Testis (tissue), 3 donors: Measurements from ENCODE around the gene TAF1B. TPM values are rescaled to one million over a fixed set of nuclear protein-coding genes. Genes with fewer than 3 reads are reported as not detected.
"Not testable (repeated sequence)": the region's sequence is repeated elsewhere in the genome, so short reads cannot be mapped to it uniquely, and the experiment has no call there.

Experiments used
- DNase-seq: peaks from one replicate; pipeline ENCODE4 v3.0.0-alpha.2; 2019
- H3K27ac ChIP-seq, 2 donors: fragments of 200-600 bp; sonication (generic); one replicate each; pipeline ENCODE4 v1.5.1; 2019
- H3K27me3 ChIP-seq: fragments of 200-600 bp; sonication (generic); one replicate; pipeline ENCODE4 v1.5.1; 2019
- H3K36me3 ChIP-seq: fragments of 200-600 bp; sonication (generic); one replicate; pipeline ENCODE4 v1.5.1; 2017; ENCODE audit warnings: low read depth; ENCODE audit errors: missing control alignments
- H3K4me1 ChIP-seq: fragments of 200-600 bp; sonication (generic); one replicate; pipeline ENCODE4 v1.5.1; 2019
- H3K4me3 ChIP-seq, 2 donors: fragments of 200-600 bp; sonication (generic); one replicate each; pipeline ENCODE4 v1.5.1; 2017 to 2019
- H3K9me3 ChIP-seq: fragments of 200-600 bp; sonication (generic); one replicate; pipeline ENCODE4 v1.5.1; 2017
- POLR2A ChIP-seq: fragments of 450-650 bp; IDR thresholded peaks from one replicate; pipeline ENCODE4 v1.6.1; 2017; ENCODE audit warnings: antibody characterized with exemption, mild to moderate bottlenecking, moderate library complexity
- WGBS, 2 donors: methylation state at CpG; one replicate each; pipeline ENCODE4 v1.1.5; 2018; 5-methylcytosine and 5-hydroxymethylcytosine counted together
- intact Hi-C: fragments of 100-400 bp; cut with DNase I; formaldehyde crosslinking; loops from one replicate; pipeline ENCODE4 v1.15.1; 2023; ENCODE audit warnings: low total_unique reads
- polyA plus RNA-seq: library from polyadenylated mRNA; stranded (reverse); fragments of 350-450 nt; fragmentation: Illumina TruSeq; extraction: RNeasy Lipid Tissue Mini Kit (QIAGEN cat#74804); gene quantifications from one replicate; pipeline ENCODE4 v1.2.3, GENCODE V29; 2014; ENCODE audit warnings: low read depth, low replicate concordance; ENCODE audit not compliant: insufficient read depth
- total RNA-seq, 2 donors: library from RNA; depleted of rRNA; stranded (reverse); fragments of >200 nt; gene quantifications; one replicate each; pipeline ENCODE4 v1.2.3, GENCODE V29; 2016
- TF ChIP-seq, protein P1 (sequence below), 3 experiments: fragments of 450-650 bp in 2 of 3; fragments of 200-600 bp in 1 of 3; sonication (generic) in 1 of 3; IDR thresholded peaks; one replicate each; pipeline ENCODE4 v1.5.1; 2016 to 2019; ENCODE audit warnings: antibody characterized with exemption in 3 of 3, mild to moderate bottlenecking in 2 of 3, moderate library complexity in 1 of 3

TAF1B gene
- total and polyA plus RNA-seq, 3 donors from 2014 or later: 13.3 to 22.0 (median 22.0) TPM

DNA sequence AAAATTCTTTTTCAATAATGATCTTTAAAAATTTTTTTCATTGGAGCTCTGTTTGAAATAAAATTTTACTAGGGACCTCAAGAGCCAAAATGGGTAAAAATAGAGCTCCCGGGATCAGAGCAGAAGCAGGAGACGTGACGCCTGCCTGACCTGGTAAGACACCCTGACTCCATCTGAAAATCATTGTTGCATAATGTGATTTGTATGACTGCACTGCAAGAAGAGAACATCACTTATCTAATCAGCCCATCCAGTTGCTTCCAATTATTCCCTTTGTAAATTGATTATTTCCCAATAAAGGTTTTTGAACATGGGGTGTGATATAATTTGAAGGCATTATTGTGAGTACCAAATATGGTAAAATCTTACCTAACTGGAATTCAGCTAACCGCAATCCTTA lies 17.1 kb upstream of the TAF1B start:
- WGBS, 2 donors: 77 to 92% methylated on average over 4 of the region's 4 CpGs
- Histone ChIP-seq H3K27me3 (no peaks in the 10 kb centered on the region), H3K4me3 (no peak overlapping the region), H3K27ac (no peak overlapping the region), H3K4me1 (no peaks in the 10 kb centered on the region), H3K36me3 (no peaks in the 10 kb centered on the region), H3K9me3 (no peaks in the 10 kb centered on the region)
- no peak for TF ChIP-seq POLR2A
- TF ChIP-seq, protein P1, sequence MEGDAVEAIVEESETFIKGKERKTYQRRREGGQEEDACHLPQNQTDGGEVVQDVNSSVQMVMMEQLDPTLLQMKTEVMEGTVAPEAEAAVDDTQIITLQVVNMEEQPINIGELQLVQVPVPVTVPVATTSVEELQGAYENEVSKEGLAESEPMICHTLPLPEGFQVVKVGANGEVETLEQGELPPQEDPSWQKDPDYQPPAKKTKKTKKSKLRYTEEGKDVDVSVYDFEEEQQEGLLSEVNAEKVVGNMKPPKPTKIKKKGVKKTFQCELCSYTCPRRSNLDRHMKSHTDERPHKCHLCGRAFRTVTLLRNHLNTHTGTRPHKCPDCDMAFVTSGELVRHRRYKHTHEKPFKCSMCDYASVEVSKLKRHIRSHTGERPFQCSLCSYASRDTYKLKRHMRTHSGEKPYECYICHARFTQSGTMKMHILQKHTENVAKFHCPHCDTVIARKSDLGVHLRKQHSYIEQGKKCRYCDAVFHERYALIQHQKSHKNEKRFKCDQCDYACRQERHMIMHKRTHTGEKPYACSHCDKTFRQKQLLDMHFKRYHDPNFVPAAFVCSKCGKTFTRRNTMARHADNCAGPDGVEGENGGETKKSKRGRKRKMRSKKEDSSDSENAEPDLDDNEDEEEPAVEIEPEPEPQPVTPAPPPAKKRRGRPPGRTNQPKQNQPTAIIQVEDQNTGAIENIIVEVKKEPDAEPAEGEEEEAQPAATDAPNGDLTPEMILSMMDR (IDR thresholded peaks at IDR 0.05): no peak
- intact Hi-C loops: no loop called here
- no peak for DNase-seq

DNA sequence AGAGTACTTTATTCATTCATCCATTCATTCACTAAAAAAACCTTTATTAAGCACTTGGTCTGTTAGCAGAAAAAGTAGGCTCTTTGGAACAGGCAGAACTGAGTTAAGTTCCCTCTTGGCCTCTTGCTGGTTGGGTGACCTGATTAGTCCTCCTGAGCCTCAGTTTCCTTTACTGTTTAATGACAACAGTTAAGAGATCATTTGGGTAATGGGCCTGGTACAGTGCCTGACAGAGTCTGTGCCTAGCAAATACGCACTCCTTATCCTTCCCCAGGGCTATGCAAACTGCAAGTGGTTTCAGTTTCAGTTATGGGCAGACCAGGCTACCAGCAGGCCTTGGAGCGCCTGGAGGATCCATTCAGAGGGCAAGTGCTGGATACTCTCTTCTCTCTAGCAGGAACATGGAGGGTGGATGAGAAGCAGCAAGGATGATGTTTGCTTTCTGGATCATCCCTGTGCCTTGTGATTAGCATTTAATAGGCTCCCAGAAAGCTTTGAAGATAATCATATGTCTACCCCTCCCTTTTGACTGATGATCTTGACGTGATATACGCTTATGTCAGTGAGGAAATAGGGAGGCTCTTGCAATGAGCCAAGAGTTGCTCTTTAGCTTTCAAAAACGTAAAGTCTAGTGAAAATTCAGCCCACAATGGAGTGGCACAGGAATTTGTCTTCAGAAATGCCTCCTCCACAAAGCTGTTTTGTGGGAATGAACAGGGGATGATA lies 12.4 kb upstream of the TAF1B start:
- Histone ChIP-seq H3K36me3 (no peaks in the 10 kb centered on the region), H3K27me3 (no peaks in the 10 kb centered on the region), H3K4me1 (no peaks in the 10 kb centered on the region), H3K27ac (no peak overlapping the region), H3K4me3 (no peak overlapping the region), H3K9me3 (no peaks in the 10 kb centered on the region)
- intact Hi-C loops: no loop called here
- no peak for DNase-seq
- 68 to 77% methylated on average over 4 to 5 of the region's 5 CpGs for WGBS, 2 donors
- TF ChIP-seq, protein P1 (IDR thresholded peaks at IDR 0.05): no peak

DNA sequence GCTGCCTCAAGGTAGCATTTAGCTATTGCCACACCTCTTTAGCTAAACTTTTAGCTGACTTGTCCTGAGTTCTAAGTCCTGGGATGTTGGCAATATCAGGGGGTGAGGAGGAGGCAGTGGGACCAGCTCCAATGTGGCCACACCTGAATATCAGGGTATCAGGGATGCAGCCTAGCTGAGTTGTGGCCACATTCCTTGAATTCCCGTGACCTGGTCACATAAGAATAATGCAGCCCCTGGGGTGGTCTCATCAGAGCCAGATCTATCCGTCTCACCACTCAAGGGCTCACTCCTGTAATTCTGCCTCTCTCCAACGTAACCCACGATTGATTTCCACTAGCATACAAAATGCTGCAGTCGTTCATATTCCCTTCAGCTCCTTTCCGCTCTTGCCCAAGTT lies 11.6 kb upstream of the TAF1B start:
- TF ChIP-seq POLR2A: no peak
- TF ChIP-seq, protein P1 (IDR thresholded peaks at IDR 0.05): no peak
- Histone ChIP-seq H3K9me3 (no peaks in the 10 kb centered on the region), H3K27ac (no peak overlapping the region), H3K4me3 (no peak overlapping the region), H3K4me1 (no peaks in the 10 kb centered on the region), H3K36me3 (no peaks in the 10 kb centered on the region), H3K27me3 (no peaks in the 10 kb centered on the region)
- 73 to 81% methylated on average over 6 of the region's 6 CpGs for WGBS, 2 donors
- no peak for DNase-seq
- intact Hi-C loops: no loop called here

DNA sequence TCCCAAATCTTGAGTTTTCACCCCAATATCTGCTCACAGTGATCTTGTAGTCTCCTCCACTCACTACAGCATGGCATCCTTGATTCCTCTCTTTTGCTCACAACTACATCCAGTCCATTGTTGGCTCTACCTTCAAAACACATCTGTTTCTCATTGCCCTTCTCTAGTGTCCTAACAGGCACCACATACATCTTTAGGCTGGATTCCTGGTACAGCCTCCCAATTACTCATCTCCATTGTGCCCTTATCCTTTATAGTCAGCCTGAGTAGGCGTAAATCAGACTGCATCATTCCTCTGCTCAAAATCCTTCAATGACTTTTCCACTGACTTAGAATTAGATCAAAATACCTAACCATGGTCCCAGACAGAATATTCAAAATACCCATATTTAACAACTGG lies 10.7 kb upstream of the TAF1B start:
- no peak overlapping the region for H3K4me3 ChIP-seq
- no peak overlapping the region for H3K27ac ChIP-seq
- intact Hi-C loops: no loop called here
- H3K27me3 ChIP-seq: no peaks in the 10 kb centered on the region
- no peak for DNase-seq
- TF ChIP-seq POLR2A: no peak
- TF ChIP-seq, protein P1 (IDR thresholded peaks at IDR 0.05): no peak
- H3K4me1 ChIP-seq: no peaks in the 10 kb centered on the region
- 86 to 94% methylated on average over 1 of the region's 1 CpG for WGBS, 2 donors
- H3K36me3 ChIP-seq: no peaks in the 10 kb centered on the region
- no peaks in the 10 kb centered on the region for H3K9me3 ChIP-seq

DNA sequence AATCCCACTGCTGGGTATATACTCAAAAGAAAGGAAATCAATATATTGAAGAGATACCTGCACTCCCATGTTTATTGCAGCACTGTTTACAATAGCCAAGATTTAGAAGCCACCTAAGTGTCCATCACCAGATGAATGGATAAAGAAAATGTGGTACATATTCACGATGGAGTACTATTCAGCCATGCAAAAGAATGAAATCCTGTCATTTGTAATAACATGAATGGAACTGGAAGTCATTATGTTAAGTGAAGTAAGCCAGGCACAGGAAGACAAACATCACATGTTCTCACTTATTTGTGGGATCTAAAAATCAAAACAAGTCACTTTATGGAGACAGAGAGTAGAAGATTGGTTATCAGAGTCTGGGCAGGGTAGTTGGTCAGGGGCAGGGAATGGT lies 8.2 kb upstream of the TAF1B start:
- H3K4me1 ChIP-seq, H3K4me3 ChIP-seq, DNase-seq, intact Hi-C loops, H3K27me3 ChIP-seq, H3K36me3 ChIP-seq, H3K27ac ChIP-seq, H3K9me3 ChIP-seq: not testable (repeated sequence)
- 91 to 92% methylated on average over 1 of the region's 1 CpG for WGBS, 2 donors
